Testis (tissue), 2 donors: ENCODE results near the gene GPC3.

Experiments used
- POLR2A ChIP-seq: fragments of 450-650 bp; IDR thresholded peaks from one replicate; pipeline ENCODE4 v1.6.1; 2017; ENCODE audit warnings: antibody characterized with exemption, mild to moderate bottlenecking, moderate library complexity
- TF ChIP-seq, protein P1 (sequence below), 3 experiments: fragments of 450-650 bp in 2 of 3; fragments of 200-600 bp in 1 of 3; sonication (generic) in 1 of 3; IDR thresholded peaks; one replicate each; pipeline ENCODE4 v1.5.1; 2016 to 2019; ENCODE audit warnings: antibody characterized with exemption in 3 of 3, mild to moderate bottlenecking in 2 of 3, moderate library complexity in 1 of 3

- TF ChIP-seq, protein P1, sequence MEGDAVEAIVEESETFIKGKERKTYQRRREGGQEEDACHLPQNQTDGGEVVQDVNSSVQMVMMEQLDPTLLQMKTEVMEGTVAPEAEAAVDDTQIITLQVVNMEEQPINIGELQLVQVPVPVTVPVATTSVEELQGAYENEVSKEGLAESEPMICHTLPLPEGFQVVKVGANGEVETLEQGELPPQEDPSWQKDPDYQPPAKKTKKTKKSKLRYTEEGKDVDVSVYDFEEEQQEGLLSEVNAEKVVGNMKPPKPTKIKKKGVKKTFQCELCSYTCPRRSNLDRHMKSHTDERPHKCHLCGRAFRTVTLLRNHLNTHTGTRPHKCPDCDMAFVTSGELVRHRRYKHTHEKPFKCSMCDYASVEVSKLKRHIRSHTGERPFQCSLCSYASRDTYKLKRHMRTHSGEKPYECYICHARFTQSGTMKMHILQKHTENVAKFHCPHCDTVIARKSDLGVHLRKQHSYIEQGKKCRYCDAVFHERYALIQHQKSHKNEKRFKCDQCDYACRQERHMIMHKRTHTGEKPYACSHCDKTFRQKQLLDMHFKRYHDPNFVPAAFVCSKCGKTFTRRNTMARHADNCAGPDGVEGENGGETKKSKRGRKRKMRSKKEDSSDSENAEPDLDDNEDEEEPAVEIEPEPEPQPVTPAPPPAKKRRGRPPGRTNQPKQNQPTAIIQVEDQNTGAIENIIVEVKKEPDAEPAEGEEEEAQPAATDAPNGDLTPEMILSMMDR (IDR thresholded peaks at IDR 0.05) = no peak
- no peak for TF ChIP-seq POLR2A
These were observed 452.1 kb downstream of the GPC3 start for GRCh38 chrX:133533249-133533648.
